GM23338 (cell line): ENCODE measurements around the gene MAGI1. TPM values are rescaled to one million over a fixed set of nuclear protein-coding genes. Genes with fewer than 3 reads are reported as not detected.

Source experiments
- ATAC-seq: fragments of 200-7000 bp; cut with Tn5 transposase; 3 replicates; pipeline ENCODE4 v1.9.1; 2020
- DNase-seq: peaks from one replicate; pipeline ENCODE4 v3.0.0-alpha.2; 2015; ENCODE audit warnings: low spot score
- H2AFZ ChIP-seq: fragments of 200-600 bp; sonication (generic); 2 replicates; pipeline ENCODE4 v1.8.0; 2016; ENCODE audit warnings: antibody characterized with exemption, mild to moderate bottlenecking, moderate library complexity
- H3F3A ChIP-seq: fragments of 200-600 bp; sonication (generic); replicated peaks from 2 replicates; pipeline ENCODE4 v1.8.0; 2017; ENCODE audit warnings: antibody characterized with exemption, mixed run types, low read depth
- H3K27ac ChIP-seq: fragments of 200-600 bp; sonication (generic); 2 replicates; pipeline ENCODE4 v1.6.1; 2016; ENCODE audit warnings: low read depth
- H3K27me3 ChIP-seq: fragments of 200-600 bp; sonication (generic); 2 replicates; pipeline ENCODE4 v1.8.0; 2016; ENCODE audit warnings: mild to moderate bottlenecking, mixed run types, moderate library complexity; ENCODE audit not compliant: insufficient read depth
- H3K36me3 ChIP-seq: fragments of 200-600 bp; sonication (generic); 2 replicates; pipeline ENCODE4 v1.8.0; 2016; ENCODE audit warnings: mild to moderate bottlenecking; ENCODE audit not compliant: insufficient read depth
- H3K4me1 ChIP-seq: fragments of 200-600 bp; sonication (generic); 2 replicates; pipeline ENCODE4 v1.8.0; 2016; ENCODE audit warnings: mild to moderate bottlenecking, moderate library complexity; ENCODE audit not compliant: insufficient read depth
- H3K4me2 ChIP-seq: fragments of 200-600 bp; sonication (generic); 2 replicates; pipeline ENCODE4 v1.7.1; 2017; ENCODE audit warnings: mixed run types
- H3K4me3 ChIP-seq: fragments of 200-600 bp; sonication (generic); 2 replicates; pipeline ENCODE4 v1.6.1; 2016; ENCODE audit warnings: mixed run types
- H3K79me2 ChIP-seq: fragments of 200-600 bp; sonication (generic); replicated peaks from 2 replicates; pipeline ENCODE4 v1.8.0; 2017; ENCODE audit warnings: mild to moderate bottlenecking; ENCODE audit not compliant: insufficient read depth
- H3K9me2 ChIP-seq: fragments of 200-600 bp; sonication (generic); 2 replicates; pipeline ENCODE4 v1.8.0; 2017; ENCODE audit not compliant: insufficient read depth
- H4K20me1 ChIP-seq: fragments of 200-600 bp; sonication (generic); replicated peaks from 2 replicates; pipeline ENCODE4 v1.8.0; 2017; ENCODE audit warnings: mild to moderate bottlenecking; ENCODE audit not compliant: insufficient read depth
- H3K27ac Mint-ChIP-seq: 2 replicates; pipeline ENCODE4 v1.8.0; 2020; ENCODE audit warnings: inconsistent platforms, mild to moderate bottlenecking, moderate library complexity, mixed read lengths
- H3K27me3 Mint-ChIP-seq: 3 replicates; pipeline ENCODE4 v1.8.0; 2022; ENCODE audit warnings: low read depth, mild to moderate bottlenecking, moderate library complexity, mixed read lengths, inconsistent platforms; ENCODE audit not compliant: insufficient read depth, poor library complexity
- H3K36me3 Mint-ChIP-seq: 3 replicates; pipeline ENCODE4 v1.8.0; 2021; ENCODE audit warnings: low read depth, mild to moderate bottlenecking, inconsistent platforms, moderate library complexity, mixed read lengths
- H3K4me1 Mint-ChIP-seq: 3 replicates; pipeline ENCODE4 v1.8.0; 2020; ENCODE audit warnings: mild to moderate bottlenecking, inconsistent platforms, mixed read lengths
- H3K4me3 Mint-ChIP-seq: 3 replicates; pipeline ENCODE4 v1.8.0; 2021; ENCODE audit warnings: moderate library complexity, mild to moderate bottlenecking, inconsistent platforms, mixed read lengths
- H3K9me3 Mint-ChIP-seq: 3 replicates; pipeline ENCODE4 v1.8.0; 2020; ENCODE audit warnings: moderate library complexity, mild to moderate bottlenecking, inconsistent platforms, mixed read lengths
- JUNB ChIP-seq: IDR thresholded peaks from one replicate; pipeline ENCODE4 v1.6.1; 2016; ENCODE audit warnings: antibody characterized with exemption; ENCODE audit not compliant: unreplicated experiment
- NANOG ChIP-seq: IDR thresholded peaks from 2 replicates; pipeline ENCODE4 v1.6.1; 2016; ENCODE audit warnings: antibody characterized with exemption, borderline replicate concordance
- POLR2AphosphoS5 ChIP-seq: IDR thresholded peaks from 2 replicates; pipeline ENCODE4 v1.6.1; 2016; ENCODE audit warnings: antibody characterized with exemption, low read depth
- ZNF114 ChIP-seq: fragments of 250-450 bp; sonication (Bioruptor Pico); IDR thresholded peaks from 2 replicates; pipeline ENCODE4 v1.5.0; 2020; ENCODE audit warnings: mild to moderate bottlenecking, moderate library complexity
- ZNF331 ChIP-seq: fragments of 250-450 bp; sonication (Bioruptor Pico); IDR thresholded peaks from 2 replicates; pipeline ENCODE4 v1.5.0; 2020; ENCODE audit warnings: low read depth, mild to moderate bottlenecking, moderate library complexity
- ZNF462 ChIP-seq: fragments of 250-450 bp; sonication (Bioruptor Pico); IDR thresholded peaks from 2 replicates; pipeline ENCODE4 v1.5.0; 2020; ENCODE audit warnings: mild to moderate bottlenecking, moderate library complexity
- polyA plus RNA-seq: library from polyadenylated mRNA; unstranded; fragments of >200 nt; fragmentation: Nextera tagmentation; extraction: Ambion mirVana; gene quantifications from 2 replicates; pipeline ENCODE4 v1.2.1, GENCODE V29; 2016
- total RNA-seq: library from RNA; depleted of rRNA; stranded (reverse); fragments of >200 nt; shearing (Covaris generic); gene quantifications from 2 replicates; pipeline ENCODE4 v1.2.3, GENCODE V29; 2014

MAGI1 gene
- total and polyA plus RNA-seq, 2 experiments from 2014 or later: 27.4 to 71.2 TPM

- Histone ChIP-seq H3K36me3 (no peaks in the 10 kb centered on the region), H3K27ac (peak overlapping the region; percentile 74), H4K20me1 (no peaks in the 10 kb centered on the region), H3F3A (no peaks in the 10 kb centered on the region), H3K27me3 (no peaks in the 10 kb centered on the region), H3K79me2 (no peaks in the 10 kb centered on the region), H3K4me2 (peak overlapping the region; percentile 70), H3K4me1 (peaks cover 35% of the 10 kb centered on the region), H2AFZ (no peak overlapping the region), H3K9me2 (no peaks in the 10 kb centered on the region; the same call in 1 of the 2 replicates), H3K4me3 (no peak overlapping the region)
- ATAC-seq (no peak), DNase-seq (no peak)
- no peak overlapping the region for H3K4me3 Mint-ChIP-seq
- TF ChIP-seq JUNB (no peak), ZNF331 (no peak), POLR2AphosphoS5 (no peak), ZNF114 (CRISPR knock-in tag) (no peak), NANOG (no peak)
- peak overlapping the region; percentile 52; the same call in 1 of the 2 replicates for H3K27ac Mint-ChIP-seq
- H3K9me3 Mint-ChIP-seq: no peaks in the 10 kb centered on the region
- peaks cover 9% of the 10 kb centered on the region for H3K27me3 Mint-ChIP-seq
- H3K4me1 Mint-ChIP-seq: peaks cover 55% of the 10 kb centered on the region
- no peaks in the 10 kb centered on the region for H3K36me3 Mint-ChIP-seq
These were observed 693.9 kb downstream of the MAGI1 start for GRCh38 chr3:65344846-65345245.

- TF ChIP-seq NANOG (no peak), ZNF462 (CRISPR knock-in tag) (0 out of 2 replicates have a peak, but pooled peaks have one; percentile 23)
- peak overlapping the region; percentile 70 for H3K4me2 ChIP-seq
- Mint-ChIP-seq H3K4me1 (peaks cover 51% of the 10 kb centered on the region), H3K4me3 (no peak overlapping the region), H3K27ac (peak overlapping the region; percentile 52), H3K27me3 (peaks cover 7% of the 10 kb centered on the region), H3K9me3 (no peaks in the 10 kb centered on the region), H3K36me3 (no peaks in the 10 kb centered on the region)
- H3K36me3 ChIP-seq: no peaks in the 10 kb centered on the region
- ATAC-seq (peak; percentile 56), DNase-seq (peak; percentile 46)
- H2AFZ ChIP-seq: no peak overlapping the region
- no peak overlapping the region for H3K4me3 ChIP-seq
- no peaks in the 10 kb centered on the region; the same call in 1 of the 2 replicates for H3K9me2 ChIP-seq
- H3K79me2 ChIP-seq: no peaks in the 10 kb centered on the region
- no peaks in the 10 kb centered on the region for H4K20me1 ChIP-seq
- no peaks in the 10 kb centered on the region for H3F3A ChIP-seq
- H3K27me3 ChIP-seq: no peaks in the 10 kb centered on the region
- peak overlapping the region; percentile 74 for H3K27ac ChIP-seq
- peaks cover 35% of the 10 kb centered on the region for H3K4me1 ChIP-seq
These were observed 694.3 kb downstream of the MAGI1 start for GRCh38 chr3:65344444-65344843.
